Muscle layer of colon (tissue), 2 donors: ENCODE measurements around the gene ETV2.
A peak's percentile ranks its signal among the peaks of the same experiment; 100 is the strongest.
"Not testable (repeated sequence)": the region's sequence is repeated elsewhere in the genome, so short reads cannot be mapped to it uniquely, and the experiment has no call there.

ENCODE experiments used
- H3K27ac ChIP-seq: one replicate; pipeline ENCODE4 v1.7.0; 2013; ENCODE audit warnings: low read depth, mild to moderate bottlenecking, low read length, moderate library complexity
- H3K27me3 ChIP-seq, 2 donors: one replicate each; pipeline ENCODE4 v1.7.0; 2013; ENCODE audit warnings: low read length in 2 of 2, mild to moderate bottlenecking in 2 of 2; ENCODE audit not compliant: insufficient read depth in 2 of 2, control insufficient read depth in 1 of 2
- H3K36me3 ChIP-seq: one replicate; pipeline ENCODE4 v1.7.0; 2013; ENCODE audit warnings: mild to moderate bottlenecking, low read length; ENCODE audit not compliant: insufficient read depth
- H3K4me1 ChIP-seq: one replicate; pipeline ENCODE4 v1.7.0; 2013; ENCODE audit warnings: mild to moderate bottlenecking, low read length; ENCODE audit not compliant: insufficient read depth
- H3K4me3 ChIP-seq, 2 donors: one replicate each; pipeline ENCODE4 v1.7.0; 2013; ENCODE audit warnings: low read length in 2 of 2, low read depth in 1 of 2, mild to moderate bottlenecking in 1 of 2, moderate library complexity in 1 of 2
- H3K9ac ChIP-seq: one replicate; pipeline ENCODE4 v1.7.0; 2013; ENCODE audit warnings: low read length
- H3K9me3 ChIP-seq: one replicate; pipeline ENCODE4 v1.7.0; 2013; ENCODE audit warnings: mild to moderate bottlenecking, low read length
- donor health status: abdominal sarcoma.
- donor health status: Adenocarcinoma of cecum.

ETV2 gene

GRCh38 chr19:35666251-35666913 lies 24.8 kb downstream of the ETV2 start, which contains the start of gene UPK1A:
UPK1A (plus strand) TSS chr19:35666517; CDS start chr19:35666813, 296 bp downstream.
- Histone ChIP-seq H3K9me3 (no peaks in the 10 kb centered on the region), H3K27ac (no peak within 1 kb of the TSS), H3K9ac (no peak within 1 kb of the TSS), H3K27me3 (no peaks in the 10 kb centered on the region), H3K4me3 (no peak within 1 kb of the TSS), H3K36me3 (peaks cover 8% of the 10 kb centered on the region), H3K4me1 (no peaks in the 10 kb centered on the region)

- no peak overlapping the region for H3K9ac ChIP-seq
- no peaks in the 10 kb centered on the region for H3K9me3 ChIP-seq
- peaks cover 6 to 11% of the 10 kb centered on the region in 2 donors for H3K27me3 ChIP-seq
- no peaks in the 10 kb centered on the region for H3K4me1 ChIP-seq
- H3K4me3 ChIP-seq: no peak overlapping the region
- H3K27ac ChIP-seq: no peak overlapping the region
- H3K36me3 ChIP-seq: no peaks in the 10 kb centered on the region
Observed at GRCh38 chr19:35669566-35669965, 28.0 kb downstream of the ETV2 start.

DNA sequence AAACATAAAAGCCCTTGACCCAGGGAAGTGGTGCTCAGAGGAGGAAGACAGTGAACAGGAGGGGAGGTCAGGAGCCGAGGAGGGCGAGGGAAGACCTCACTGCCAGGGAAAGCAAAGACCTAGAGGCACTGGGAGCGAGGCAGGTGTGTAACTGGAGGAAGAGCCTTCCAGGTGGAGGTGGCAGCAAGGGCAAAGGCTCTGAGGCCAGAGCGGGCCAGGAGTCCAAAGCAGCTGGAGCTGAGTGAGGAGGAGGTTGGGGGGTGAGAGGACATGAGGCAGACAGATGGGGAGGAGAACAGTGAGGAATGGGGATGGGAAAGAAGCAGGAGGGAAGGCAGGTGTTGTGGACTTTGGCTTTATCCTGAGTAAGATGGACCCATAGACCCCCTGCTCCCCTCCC lies 28.4 kb downstream of the ETV2 start:
- Histone ChIP-seq H3K9me3 (no peaks in the 10 kb centered on the region), H3K27ac (no peak overlapping the region), H3K27me3 (peaks cover 6 to 11% of the 10 kb centered on the region in 2 donors), H3K4me1 (no peaks in the 10 kb centered on the region), H3K9ac (no peak overlapping the region), H3K4me3 (no peak overlapping the region), H3K36me3 (no peaks in the 10 kb centered on the region)

DNA sequence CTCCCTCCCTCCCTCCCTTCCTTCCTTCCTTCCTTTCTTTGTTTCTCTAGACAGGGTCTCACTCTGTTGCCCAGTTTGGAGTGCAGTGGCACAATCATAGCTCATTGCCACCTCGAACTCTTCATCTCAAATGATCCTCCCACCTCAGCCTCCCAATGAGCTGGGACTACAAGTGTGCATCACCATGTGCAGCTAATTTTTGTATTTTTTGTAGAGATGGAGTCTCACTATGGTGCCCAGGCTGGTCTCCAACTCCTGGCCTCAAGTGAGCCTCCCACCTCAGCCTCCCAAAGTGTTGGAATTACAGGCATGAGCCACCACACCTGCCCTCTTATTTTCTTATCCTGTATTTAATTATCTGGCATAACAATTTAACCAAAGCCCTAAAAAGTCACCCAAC lies 29.1 kb downstream of the ETV2 start:
- no peaks in the 10 kb centered on the region for H3K9me3 ChIP-seq
- H3K4me3 ChIP-seq: no peak overlapping the region
- no peak overlapping the region for H3K9ac ChIP-seq
- H3K36me3 ChIP-seq: no peaks in the 10 kb centered on the region
- peaks cover 6 to 11% of the 10 kb centered on the region in 2 donors for H3K27me3 ChIP-seq
- no peaks in the 10 kb centered on the region for H3K4me1 ChIP-seq
- H3K27ac ChIP-seq: no peak overlapping the region

GRCh38 chr19:35671818-35672217 lies 30.3 kb downstream of the ETV2 start:
- no peaks in the 10 kb centered on the region for H3K9me3 ChIP-seq
- H3K36me3 ChIP-seq: no peaks in the 10 kb centered on the region
- H3K27ac ChIP-seq: no peak overlapping the region
- H3K4me1 ChIP-seq: no peaks in the 10 kb centered on the region
- H3K4me3 ChIP-seq: no peak overlapping the region
- no peak overlapping the region for H3K9ac ChIP-seq
- H3K27me3 ChIP-seq: peaks cover 6 to 14% of the 10 kb centered on the region in 2 donors

DNA sequence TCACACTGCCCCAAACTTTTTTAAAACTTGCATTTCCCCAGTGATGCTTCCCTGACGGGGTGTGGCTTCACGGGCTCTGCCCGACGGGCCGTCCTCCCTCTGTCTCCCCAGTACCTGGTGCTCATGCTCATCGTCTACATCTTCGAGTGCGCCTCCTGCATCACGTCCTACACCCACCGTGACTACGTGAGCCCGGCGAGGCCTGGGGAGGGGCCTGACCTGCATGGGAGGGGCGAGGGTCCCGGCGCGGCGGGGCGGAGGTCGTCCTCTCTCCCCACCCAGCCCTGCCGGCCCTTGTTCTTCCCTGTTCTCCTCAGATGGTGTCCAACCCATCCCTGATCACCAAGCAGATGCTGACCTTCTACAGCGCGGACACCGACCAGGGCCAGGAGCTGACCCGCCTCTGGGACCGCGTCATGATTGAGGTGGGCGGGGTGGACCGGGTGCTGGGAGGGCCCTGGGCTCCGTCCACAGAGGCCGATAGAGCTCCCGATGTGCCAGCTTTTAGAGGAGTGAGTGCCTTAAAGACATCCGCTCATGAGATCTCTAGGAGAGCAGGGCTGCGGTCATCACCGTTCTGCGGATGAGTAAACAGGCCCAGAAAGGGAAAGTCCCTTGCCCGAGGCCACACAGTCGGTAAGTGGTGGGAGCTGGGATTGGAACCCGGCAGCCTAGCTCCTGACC lies 31.7 kb downstream of the ETV2 start:
- Histone ChIP-seq H3K9ac (no peak overlapping the region), H3K4me1 (no peaks in the 10 kb centered on the region), H3K27ac (no peak overlapping the region), H3K27me3 (peaks cover 6 to 14% of the 10 kb centered on the region in 2 donors), H3K9me3 (no peaks in the 10 kb centered on the region), H3K4me3 (peak overlapping the region in 1 of 2 donors; percentile 18), H3K36me3 (no peaks in the 10 kb centered on the region)

DNA sequence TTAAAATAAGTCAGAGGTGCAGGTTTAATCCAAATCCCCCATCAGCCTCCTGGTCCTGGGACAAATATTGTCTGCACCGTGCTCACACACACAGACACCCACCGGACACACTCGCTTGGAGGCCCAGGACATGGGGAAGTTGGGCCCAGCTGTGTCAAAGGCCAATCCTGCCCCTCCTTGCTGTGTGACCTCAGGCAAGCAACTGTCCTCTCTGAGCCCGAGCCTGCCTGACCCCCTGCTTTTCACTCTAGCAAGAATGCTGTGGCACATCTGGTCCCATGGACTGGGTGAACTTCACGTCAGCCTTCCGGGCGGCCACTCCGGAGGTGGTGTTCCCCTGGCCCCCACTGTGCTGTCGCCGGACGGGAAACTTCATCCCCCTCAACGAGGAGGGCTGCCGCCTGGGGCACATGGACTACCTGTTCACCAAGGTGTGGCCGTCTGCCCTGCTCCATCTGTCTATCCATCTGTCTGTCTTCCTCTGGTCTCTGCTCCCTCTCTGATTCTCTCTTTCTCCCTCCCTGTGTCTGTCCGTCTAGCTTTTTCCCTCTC lies 34.1 kb downstream of the ETV2 start:
- no peak overlapping the region for H3K27ac ChIP-seq
- H3K4me3 ChIP-seq: no peak overlapping the region
- no peaks in the 10 kb centered on the region for H3K36me3 ChIP-seq
- H3K9ac ChIP-seq: no peak overlapping the region
- no peaks in the 10 kb centered on the region for H3K9me3 ChIP-seq
- H3K4me1 ChIP-seq: no peaks in the 10 kb centered on the region
- peaks cover 6 to 14% of the 10 kb centered on the region in 2 donors for H3K27me3 ChIP-seq

- no peaks in the 10 kb centered on the region for H3K9me3 ChIP-seq
- H3K4me3 ChIP-seq: no peak overlapping the region
- H3K4me1 ChIP-seq: no peaks in the 10 kb centered on the region
- H3K27ac ChIP-seq: no peak overlapping the region
- H3K27me3 ChIP-seq: no peaks in the 10 kb centered on the region
- H3K9ac ChIP-seq: no peak overlapping the region
- H3K36me3 ChIP-seq: no peaks in the 10 kb centered on the region
Observed at GRCh38 chr19:35689836-35690235, 48.3 kb downstream of the ETV2 start.

DNA sequence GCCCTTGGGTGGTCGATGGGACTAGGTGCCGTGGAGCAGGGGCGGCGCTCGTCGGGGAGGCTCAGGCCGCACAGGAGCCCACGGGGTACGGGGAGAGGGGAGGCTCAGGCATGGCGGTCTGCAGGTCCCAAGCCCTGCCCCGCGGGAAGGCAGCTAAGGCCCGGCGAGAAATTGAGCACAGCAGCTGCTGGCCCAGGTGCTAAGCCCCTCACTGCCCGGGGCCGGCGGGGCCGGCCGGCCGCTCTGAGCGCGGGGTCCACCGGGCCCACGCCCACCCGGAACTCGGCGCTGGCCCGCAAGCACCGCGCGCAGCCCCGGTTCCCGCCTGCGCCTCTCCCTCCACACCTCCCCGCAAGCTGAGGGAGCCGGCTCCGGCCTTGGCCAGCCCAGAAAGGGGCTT lies 49.6 kb downstream of the ETV2 start:
- not testable (repeated sequence) for H3K9me3 ChIP-seq, H3K36me3 ChIP-seq, H3K27ac ChIP-seq, H3K4me1 ChIP-seq, H3K9ac ChIP-seq, H3K4me3 ChIP-seq, H3K27me3 ChIP-seq

GRCh38 chr19:35692010-35692409 lies 50.5 kb downstream of the ETV2 start:
- Histone ChIP-seq H3K4me3 (no peak overlapping the region), H3K4me1 (no peaks in the 10 kb centered on the region), H3K27ac (no peak overlapping the region), H3K36me3 (no peaks in the 10 kb centered on the region), H3K27me3 (no peaks in the 10 kb centered on the region), H3K9me3 (no peaks in the 10 kb centered on the region), H3K9ac (no peak overlapping the region)

DNA sequence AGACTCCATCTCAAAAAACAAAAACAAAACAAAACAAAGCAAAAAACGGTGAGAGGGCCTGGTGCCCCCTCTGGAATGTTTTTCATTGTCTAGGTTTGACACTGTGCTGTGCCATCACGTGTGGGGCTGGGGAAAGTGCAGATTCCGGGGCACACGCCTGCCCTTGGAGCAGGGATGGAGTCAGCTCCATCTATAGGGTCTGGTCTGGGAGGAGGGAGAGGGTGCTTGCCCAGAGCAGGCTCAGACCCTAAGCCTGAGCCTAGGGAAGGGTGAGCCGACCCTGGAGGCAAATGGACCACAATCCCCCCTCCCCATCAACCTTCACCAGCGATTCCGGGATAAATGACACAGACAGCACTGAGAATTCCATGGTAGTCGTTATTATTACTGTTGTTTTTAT lies 51.9 kb downstream of the ETV2 start:
- Histone ChIP-seq H3K9ac (no peak overlapping the region), H3K27me3 (no peaks in the 10 kb centered on the region), H3K4me3 (no peak overlapping the region), H3K36me3 (no peaks in the 10 kb centered on the region), H3K9me3 (no peaks in the 10 kb centered on the region), H3K4me1 (no peaks in the 10 kb centered on the region), H3K27ac (no peak overlapping the region)
